HT-29 (cell line): ENCODE data around the gene NQO2. TPM values are rescaled to one million over a fixed set of nuclear protein-coding genes. Genes with fewer than 3 reads are reported as not detected.

Experiments
- small RNA-seq: library from RNA; depleted of rRNA; stranded (forward); fragments of <200 nt; gene quantifications from one replicate; pipeline ENCODE3, GENCODE V24; 2014
- total RNA-seq: library from RNA; depleted of rRNA; stranded (reverse); fragments of >200 nt; shearing (Covaris generic); gene quantifications from 2 replicates; pipeline ENCODE4 v1.2.3, GENCODE V29; 2014; rRNA removed

NQO2 gene
- total RNA-seq, 1 experiment from 2014 or later, result 24.4 TPM

Small RNA genes within 50 kb of the gene (small RNA-seq; reads per million reads assigned to genes)
- not detected for gene AL133351.4

Other genes starting within 250 kb of the NQO2 start
- gene MYLK4, start 249.0 kb upstream of the NQO2 start, total RNA-seq, result 0.03 and 0.08 TPM in 2 replicates
- gene WRNIP1, start 234.5 kb upstream of the NQO2 start, total RNA-seq, result 92.6 and 103 TPM in 2 replicates
- gene SERPINB1, start 158.0 kb upstream of the NQO2 start, total RNA-seq, result 75.5 and 93.2 TPM in 2 replicates
- 2.0 and 2.9 TPM in 2 replicates for gene SERPINB9, start 96.6 kb upstream of the NQO2 start, total RNA-seq
- 68.0 and 74.6 TPM in 2 replicates for gene SERPINB6, start 28.3 kb upstream of the NQO2 start, total RNA-seq
- 11.7 and 12.6 TPM in 2 replicates for gene RIPK1, start 68.6 kb downstream of the NQO2 start, total RNA-seq
- 7.3 and 8.7 TPM in 2 replicates for gene BPHL, start 118.8 kb downstream of the NQO2 start, total RNA-seq
- 67.5 and 73.0 TPM in 2 replicates for gene TUBB2A, start 157.7 kb downstream of the NQO2 start, total RNA-seq
- 1.7 and 2.5 TPM in 2 replicates for gene TUBB2B, start 227.8 kb downstream of the NQO2 start, total RNA-seq